ENCODE data around the gene PRF1. TPM values are rescaled to one million over a fixed set of nuclear protein-coding genes. Genes with fewer than 3 reads are reported as not detected.

The PRF1 gene
- total and polyA plus RNA-seq, 2 experiments from 2014 or later, result 0.13 TPM; not detected in 1

DNA sequence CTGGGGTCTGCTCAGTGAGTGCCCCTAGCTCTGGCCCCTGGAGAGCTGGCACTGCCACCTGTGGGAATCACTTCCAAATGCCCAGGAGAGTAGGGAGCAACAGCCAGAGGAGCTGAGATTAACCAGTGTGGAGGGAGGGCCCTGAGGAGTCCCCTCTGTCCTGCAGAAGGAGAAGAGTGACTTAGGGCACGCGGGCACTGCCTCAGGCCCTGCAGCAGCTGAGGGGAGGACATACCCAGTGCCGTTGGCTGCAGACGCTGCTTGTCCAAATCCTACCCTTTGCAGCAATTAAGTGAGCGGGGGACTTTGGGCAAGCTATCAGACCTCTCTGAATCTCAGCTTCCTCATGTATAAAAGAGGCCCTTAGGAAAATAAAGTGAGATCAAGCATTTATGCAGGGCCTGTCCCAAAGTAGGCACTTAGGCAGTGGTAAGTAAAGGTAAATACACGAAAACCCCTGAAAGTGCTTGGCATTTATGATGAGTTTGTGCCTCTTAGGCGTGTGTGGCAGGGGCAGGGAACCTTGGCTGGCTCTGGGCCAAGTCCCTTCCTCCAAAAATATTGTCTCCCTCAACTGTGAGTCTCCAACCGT lies 16.9 kb downstream of the PRF1 start:
- H3K27me3 Mint-ChIP-seq (ENCODE audit: insufficient read depth, low read depth, poor library complexity), result peaks cover 11% of the 10 kb centered on the region
- H3K4me3 Mint-ChIP-seq, result no peak overlapping the region
- Histone ChIP-seq H3K9me2 (ENCODE audit: insufficient read depth) (peaks cover 9% of the 10 kb centered on the region; the same call in 1 of the 2 replicates), H3K4me1 (ENCODE audit: insufficient read depth) (peaks cover 14% of the 10 kb centered on the region; the same call in 1 of the 2 replicates), H3K36me3 (ENCODE audit: insufficient read depth) (no peaks in the 10 kb centered on the region), H3F3A (replicated peaks; ENCODE audit: low read depth) (peaks cover 3% of the 10 kb centered on the region; the same call in 1 of the 2 replicates), H3K4me3 (no peak overlapping the region), H3K27ac (ENCODE audit: low read depth) (no peak overlapping the region), H2AFZ (no peak overlapping the region), H4K20me1 (replicated peaks; ENCODE audit: insufficient read depth) (no peaks in the 10 kb centered on the region), H3K27me3 (ENCODE audit: insufficient read depth) (no peaks in the 10 kb centered on the region), H3K4me2 (no peak overlapping the region), H3K79me2 (replicated peaks; ENCODE audit: insufficient read depth) (no peaks in the 10 kb centered on the region)
- H3K36me3 Mint-ChIP-seq (ENCODE audit: low read depth), result no peaks in the 10 kb centered on the region
- H3K9me3 Mint-ChIP-seq, result no peaks in the 10 kb centered on the region
- DNase-seq (ENCODE audit: low spot score) (no peak), ATAC-seq (peak; percentile 9)
- no peak overlapping the region for H3K27ac Mint-ChIP-seq
- peaks cover 20% of the 10 kb centered on the region for H3K4me1 Mint-ChIP-seq
- TF ChIP-seq POLR2AphosphoS5 (IDR thresholded peaks at IDR 0.05; ENCODE audit: low read depth) (no peak), NANOG (IDR thresholded peaks at IDR 0.05; ENCODE audit: borderline replicate concordance) (no peak), JUNB (IDR thresholded peaks at IDR 0.05; ENCODE audit: unreplicated experiment) (no peak), ZNF114 (CRISPR knock-in tag; IDR thresholded peaks at IDR 0.05) (no peak), EZH2 (IDR thresholded peaks at IDR 0.05; ENCODE audit: low read depth, unreplicated experiment) (no peak), CREB1 (CRISPR knock-in tag; IDR thresholded peaks at IDR 0.05; ENCODE audit: low read depth) (no peak), ZNF331 (CRISPR knock-in tag; IDR thresholded peaks at IDR 0.05; ENCODE audit: low read depth) (no peak), STAT1 (IDR thresholded peaks at IDR 0.05; ENCODE audit: unreplicated experiment) (no peak), EZH2phosphoT487 (IDR thresholded peaks at IDR 0.05; ENCODE audit: unreplicated experiment) (no peak)
- TF ChIP-seq, protein P1, sequence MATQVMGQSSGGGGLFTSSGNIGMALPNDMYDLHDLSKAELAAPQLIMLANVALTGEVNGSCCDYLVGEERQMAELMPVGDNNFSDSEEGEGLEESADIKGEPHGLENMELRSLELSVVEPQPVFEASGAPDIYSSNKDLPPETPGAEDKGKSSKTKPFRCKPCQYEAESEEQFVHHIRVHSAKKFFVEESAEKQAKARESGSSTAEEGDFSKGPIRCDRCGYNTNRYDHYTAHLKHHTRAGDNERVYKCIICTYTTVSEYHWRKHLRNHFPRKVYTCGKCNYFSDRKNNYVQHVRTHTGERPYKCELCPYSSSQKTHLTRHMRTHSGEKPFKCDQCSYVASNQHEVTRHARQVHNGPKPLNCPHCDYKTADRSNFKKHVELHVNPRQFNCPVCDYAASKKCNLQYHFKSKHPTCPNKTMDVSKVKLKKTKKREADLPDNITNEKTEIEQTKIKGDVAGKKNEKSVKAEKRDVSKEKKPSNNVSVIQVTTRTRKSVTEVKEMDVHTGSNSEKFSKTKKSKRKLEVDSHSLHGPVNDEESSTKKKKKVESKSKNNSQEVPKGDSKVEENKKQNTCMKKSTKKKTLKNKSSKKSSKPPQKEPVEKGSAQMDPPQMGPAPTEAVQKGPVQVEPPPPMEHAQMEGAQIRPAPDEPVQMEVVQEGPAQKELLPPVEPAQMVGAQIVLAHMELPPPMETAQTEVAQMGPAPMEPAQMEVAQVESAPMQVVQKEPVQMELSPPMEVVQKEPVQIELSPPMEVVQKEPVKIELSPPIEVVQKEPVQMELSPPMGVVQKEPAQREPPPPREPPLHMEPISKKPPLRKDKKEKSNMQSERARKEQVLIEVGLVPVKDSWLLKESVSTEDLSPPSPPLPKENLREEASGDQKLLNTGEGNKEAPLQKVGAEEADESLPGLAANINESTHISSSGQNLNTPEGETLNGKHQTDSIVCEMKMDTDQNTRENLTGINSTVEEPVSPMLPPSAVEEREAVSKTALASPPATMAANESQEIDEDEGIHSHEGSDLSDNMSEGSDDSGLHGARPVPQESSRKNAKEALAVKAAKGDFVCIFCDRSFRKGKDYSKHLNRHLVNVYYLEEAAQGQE (IDR thresholded peaks at IDR 0.05; ENCODE audit: unreplicated experiment), result no peak
- TF ChIP-seq, protein P2, sequence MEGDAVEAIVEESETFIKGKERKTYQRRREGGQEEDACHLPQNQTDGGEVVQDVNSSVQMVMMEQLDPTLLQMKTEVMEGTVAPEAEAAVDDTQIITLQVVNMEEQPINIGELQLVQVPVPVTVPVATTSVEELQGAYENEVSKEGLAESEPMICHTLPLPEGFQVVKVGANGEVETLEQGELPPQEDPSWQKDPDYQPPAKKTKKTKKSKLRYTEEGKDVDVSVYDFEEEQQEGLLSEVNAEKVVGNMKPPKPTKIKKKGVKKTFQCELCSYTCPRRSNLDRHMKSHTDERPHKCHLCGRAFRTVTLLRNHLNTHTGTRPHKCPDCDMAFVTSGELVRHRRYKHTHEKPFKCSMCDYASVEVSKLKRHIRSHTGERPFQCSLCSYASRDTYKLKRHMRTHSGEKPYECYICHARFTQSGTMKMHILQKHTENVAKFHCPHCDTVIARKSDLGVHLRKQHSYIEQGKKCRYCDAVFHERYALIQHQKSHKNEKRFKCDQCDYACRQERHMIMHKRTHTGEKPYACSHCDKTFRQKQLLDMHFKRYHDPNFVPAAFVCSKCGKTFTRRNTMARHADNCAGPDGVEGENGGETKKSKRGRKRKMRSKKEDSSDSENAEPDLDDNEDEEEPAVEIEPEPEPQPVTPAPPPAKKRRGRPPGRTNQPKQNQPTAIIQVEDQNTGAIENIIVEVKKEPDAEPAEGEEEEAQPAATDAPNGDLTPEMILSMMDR (conservative IDR thresholded peaks at IDR 0.05; ENCODE audit: low read depth in 2 of 2), result no peak
- TF ChIP-seq, protein P3, sequence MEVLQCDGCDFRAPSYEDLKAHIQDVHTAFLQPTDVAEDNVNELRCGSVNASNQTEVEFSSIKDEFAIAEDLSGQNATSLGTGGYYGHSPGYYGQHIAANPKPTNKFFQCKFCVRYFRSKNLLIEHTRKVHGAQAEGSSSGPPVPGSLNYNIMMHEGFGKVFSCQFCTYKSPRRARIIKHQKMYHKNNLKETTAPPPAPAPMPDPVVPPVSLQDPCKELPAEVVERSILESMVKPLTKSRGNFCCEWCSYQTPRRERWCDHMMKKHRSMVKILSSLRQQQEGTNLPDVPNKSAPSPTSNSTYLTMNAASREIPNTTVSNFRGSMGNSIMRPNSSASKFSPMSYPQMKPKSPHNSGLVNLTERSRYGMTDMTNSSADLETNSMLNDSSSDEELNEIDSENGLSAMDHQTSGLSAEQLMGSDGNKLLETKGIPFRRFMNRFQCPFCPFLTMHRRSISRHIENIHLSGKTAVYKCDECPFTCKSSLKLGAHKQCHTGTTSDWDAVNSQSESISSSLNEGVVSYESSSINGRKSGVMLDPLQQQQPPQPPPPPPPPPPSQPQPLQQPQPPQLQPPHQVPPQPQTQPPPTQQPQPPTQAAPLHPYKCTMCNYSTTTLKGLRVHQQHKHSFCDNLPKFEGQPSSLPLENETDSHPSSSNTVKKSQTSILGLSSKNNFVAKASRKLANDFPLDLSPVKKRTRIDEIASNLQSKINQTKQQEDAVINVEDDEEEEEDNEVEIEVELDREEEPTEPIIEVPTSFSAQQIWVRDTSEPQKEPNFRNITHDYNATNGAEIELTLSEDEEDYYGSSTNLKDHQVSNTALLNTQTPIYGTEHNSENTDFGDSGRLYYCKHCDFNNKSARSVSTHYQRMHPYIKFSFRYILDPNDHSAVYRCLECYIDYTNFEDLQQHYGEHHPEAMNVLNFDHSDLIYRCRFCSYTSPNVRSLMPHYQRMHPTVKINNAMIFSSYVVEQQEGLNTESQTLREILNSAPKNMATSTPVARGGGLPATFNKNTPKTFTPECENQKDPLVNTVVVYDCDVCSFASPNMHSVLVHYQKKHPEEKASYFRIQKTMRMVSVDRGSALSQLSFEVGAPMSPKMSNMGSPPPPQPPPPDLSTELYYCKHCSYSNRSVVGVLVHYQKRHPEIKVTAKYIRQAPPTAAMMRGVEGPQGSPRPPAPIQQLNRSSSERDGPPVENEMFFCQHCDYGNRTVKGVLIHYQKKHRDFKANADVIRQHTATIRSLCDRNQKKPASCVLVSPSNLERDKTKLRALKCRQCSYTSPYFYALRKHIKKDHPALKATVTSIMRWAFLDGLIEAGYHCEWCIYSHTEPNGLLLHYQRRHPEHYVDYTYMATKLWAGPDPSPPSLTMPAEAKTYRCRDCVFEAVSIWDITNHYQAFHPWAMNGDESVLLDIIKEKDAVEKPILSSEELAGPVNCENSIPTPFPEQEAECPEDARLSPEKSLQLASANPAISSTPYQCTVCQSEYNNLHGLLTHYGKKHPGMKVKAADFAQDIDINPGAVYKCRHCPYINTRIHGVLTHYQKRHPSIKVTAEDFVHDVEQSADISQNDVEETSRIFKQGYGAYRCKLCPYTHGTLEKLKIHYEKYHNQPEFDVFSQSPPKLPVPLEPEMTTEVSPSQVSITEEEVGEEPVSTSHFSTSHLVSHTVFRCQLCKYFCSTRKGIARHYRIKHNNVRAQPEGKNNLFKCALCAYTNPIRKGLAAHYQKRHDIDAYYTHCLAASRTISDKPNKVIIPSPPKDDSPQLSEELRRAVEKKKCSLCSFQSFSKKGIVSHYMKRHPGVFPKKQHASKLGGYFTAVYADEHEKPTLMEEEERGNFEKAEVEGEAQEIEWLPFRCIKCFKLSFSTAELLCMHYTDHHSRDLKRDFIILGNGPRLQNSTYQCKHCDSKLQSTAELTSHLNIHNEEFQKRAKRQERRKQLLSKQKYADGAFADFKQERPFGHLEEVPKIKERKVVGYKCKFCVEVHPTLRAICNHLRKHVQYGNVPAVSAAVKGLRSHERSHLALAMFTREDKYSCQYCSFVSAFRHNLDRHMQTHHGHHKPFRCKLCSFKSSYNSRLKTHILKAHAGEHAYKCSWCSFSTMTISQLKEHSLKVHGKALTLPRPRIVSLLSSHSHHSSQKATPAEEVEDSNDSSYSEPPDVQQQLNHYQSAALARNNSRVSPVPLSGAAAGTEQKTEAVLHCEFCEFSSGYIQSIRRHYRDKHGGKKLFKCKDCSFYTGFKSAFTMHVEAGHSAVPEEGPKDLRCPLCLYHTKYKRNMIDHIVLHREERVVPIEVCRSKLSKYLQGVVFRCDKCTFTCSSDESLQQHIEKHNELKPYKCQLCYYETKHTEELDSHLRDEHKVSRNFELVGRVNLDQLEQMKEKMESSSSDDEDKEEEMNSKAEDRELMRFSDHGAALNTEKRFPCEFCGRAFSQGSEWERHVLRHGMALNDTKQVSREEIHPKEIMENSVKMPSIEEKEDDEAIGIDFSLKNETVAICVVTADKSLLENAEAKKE (CRISPR knock-in tag; IDR thresholded peaks at IDR 0.05), result no peak
- TF ChIP-seq, protein P4, sequence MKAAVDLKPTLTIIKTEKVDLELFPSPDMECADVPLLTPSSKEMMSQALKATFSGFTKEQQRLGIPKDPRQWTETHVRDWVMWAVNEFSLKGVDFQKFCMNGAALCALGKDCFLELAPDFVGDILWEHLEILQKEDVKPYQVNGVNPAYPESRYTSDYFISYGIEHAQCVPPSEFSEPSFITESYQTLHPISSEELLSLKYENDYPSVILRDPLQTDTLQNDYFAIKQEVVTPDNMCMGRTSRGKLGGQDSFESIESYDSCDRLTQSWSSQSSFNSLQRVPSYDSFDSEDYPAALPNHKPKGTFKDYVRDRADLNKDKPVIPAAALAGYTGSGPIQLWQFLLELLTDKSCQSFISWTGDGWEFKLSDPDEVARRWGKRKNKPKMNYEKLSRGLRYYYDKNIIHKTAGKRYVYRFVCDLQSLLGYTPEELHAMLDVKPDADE (IDR thresholded peaks at IDR 0.05), result no peak
